ENCODE results near the gene SMKR1.

SMKR1 gene

DNA sequence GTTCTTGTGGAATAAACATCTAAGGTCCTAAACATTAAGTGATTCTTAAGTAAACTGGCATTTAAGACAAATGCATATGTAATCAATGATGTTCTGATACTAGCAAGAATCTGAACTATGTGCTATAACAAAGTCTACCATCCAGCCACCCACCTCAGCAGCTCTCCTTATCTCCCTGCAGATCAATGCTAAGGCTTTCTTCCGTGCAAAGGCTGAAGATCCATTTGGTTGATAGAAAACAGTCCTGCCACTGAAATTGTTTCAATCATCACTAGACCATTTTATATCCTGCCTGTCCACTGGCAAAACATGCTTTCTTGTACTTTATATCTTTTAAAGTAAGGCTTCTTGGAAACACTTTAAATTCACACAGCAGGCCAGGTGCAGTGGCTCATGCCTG is 6.3 kb upstream of the SMKR1 start:
- ATAC-seq (ENCODE audit: insufficient read depth, low read depth) (no peak), DNase-seq (no peak)
- Histone ChIP-seq H3K27ac (ENCODE audit: low read length) (no peak overlapping the region), H3K9ac (ENCODE audit: low read depth, low read length) (no peak overlapping the region), H3K9me3 (ENCODE audit: insufficient read depth, low read length, severe bottlenecking) (no peaks in the 10 kb centered on the region), H3K36me3 (ENCODE audit: insufficient read depth, low read length) (no peaks in the 10 kb centered on the region), H3K4me3 (ENCODE audit: low read depth in 1 of 2, low read length in 2 of 2) (no peak overlapping the region), H4K20me1 (ENCODE audit: insufficient read depth, low read length) (no peaks in the 10 kb centered on the region), H3K79me2 (ENCODE audit: insufficient read depth, low read length) (no peaks in the 10 kb centered on the region), H2AFZ (ENCODE audit: low read depth, low read length) (no peak overlapping the region), H3K27me3 (ENCODE audit: insufficient read depth, low read length, poor library complexity) (no peaks in the 10 kb centered on the region), H3K4me2 (ENCODE audit: insufficient read depth, low read length) (no peak overlapping the region), H3K4me1 (ENCODE audit: insufficient read depth, low read length) (no peaks in the 10 kb centered on the region)
- TF ChIP-seq, protein P1, sequence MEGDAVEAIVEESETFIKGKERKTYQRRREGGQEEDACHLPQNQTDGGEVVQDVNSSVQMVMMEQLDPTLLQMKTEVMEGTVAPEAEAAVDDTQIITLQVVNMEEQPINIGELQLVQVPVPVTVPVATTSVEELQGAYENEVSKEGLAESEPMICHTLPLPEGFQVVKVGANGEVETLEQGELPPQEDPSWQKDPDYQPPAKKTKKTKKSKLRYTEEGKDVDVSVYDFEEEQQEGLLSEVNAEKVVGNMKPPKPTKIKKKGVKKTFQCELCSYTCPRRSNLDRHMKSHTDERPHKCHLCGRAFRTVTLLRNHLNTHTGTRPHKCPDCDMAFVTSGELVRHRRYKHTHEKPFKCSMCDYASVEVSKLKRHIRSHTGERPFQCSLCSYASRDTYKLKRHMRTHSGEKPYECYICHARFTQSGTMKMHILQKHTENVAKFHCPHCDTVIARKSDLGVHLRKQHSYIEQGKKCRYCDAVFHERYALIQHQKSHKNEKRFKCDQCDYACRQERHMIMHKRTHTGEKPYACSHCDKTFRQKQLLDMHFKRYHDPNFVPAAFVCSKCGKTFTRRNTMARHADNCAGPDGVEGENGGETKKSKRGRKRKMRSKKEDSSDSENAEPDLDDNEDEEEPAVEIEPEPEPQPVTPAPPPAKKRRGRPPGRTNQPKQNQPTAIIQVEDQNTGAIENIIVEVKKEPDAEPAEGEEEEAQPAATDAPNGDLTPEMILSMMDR (IDR thresholded peaks at IDR 0.05; ENCODE audit: borderline replicate concordance, extremely low read depth, low read length, poor library complexity, severe bottlenecking): no peak
- no peak for TF ChIP-seq EZH2 (IDR thresholded peaks at IDR 0.05; ENCODE audit: borderline replicate concordance, low read depth, low read length, severe bottlenecking)

DNA sequence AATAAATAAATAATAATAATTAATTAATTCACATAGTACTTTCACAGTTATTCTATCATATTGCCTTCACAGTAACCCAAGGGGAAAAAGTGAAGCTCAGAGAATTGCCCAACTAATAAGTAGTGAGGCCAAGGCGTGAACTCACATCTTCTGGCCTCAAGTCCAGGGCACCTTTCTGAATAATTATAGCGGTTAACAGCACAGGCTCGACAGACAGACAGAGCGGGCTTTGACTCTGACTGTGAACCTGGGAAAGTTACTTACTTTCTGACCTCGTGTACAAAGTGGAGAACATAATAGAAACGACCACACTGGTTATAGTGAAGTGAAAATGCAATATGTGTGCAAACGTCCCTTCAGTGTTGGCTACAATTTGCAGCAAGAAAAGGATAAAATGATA is 5.7 kb upstream of the SMKR1 start:
- Histone ChIP-seq H3K27me3 (ENCODE audit: insufficient read depth, low read length, poor library complexity) (no peaks in the 10 kb centered on the region), H4K20me1 (ENCODE audit: insufficient read depth, low read length) (no peaks in the 10 kb centered on the region), H3K4me2 (ENCODE audit: insufficient read depth, low read length) (no peak overlapping the region), H3K4me1 (ENCODE audit: insufficient read depth, low read length) (peaks cover 6% of the 10 kb centered on the region), H3K79me2 (ENCODE audit: insufficient read depth, low read length) (no peaks in the 10 kb centered on the region), H3K4me3 (ENCODE audit: low read depth in 1 of 2, low read length in 2 of 2) (no peak overlapping the region), H2AFZ (ENCODE audit: low read depth, low read length) (no peak overlapping the region), H3K36me3 (ENCODE audit: insufficient read depth, low read length) (no peaks in the 10 kb centered on the region), H3K9ac (ENCODE audit: low read depth, low read length) (no peak overlapping the region), H3K9me3 (ENCODE audit: insufficient read depth, low read length, severe bottlenecking) (no peaks in the 10 kb centered on the region), H3K27ac (ENCODE audit: low read length) (no peak overlapping the region)
- ATAC-seq (ENCODE audit: insufficient read depth, low read depth): no peak
- DNase-seq: no peak
- no peak for TF ChIP-seq EZH2 (IDR thresholded peaks at IDR 0.05; ENCODE audit: borderline replicate concordance, low read depth, low read length, severe bottlenecking)
- TF ChIP-seq, protein P1 (IDR thresholded peaks at IDR 0.05; ENCODE audit: borderline replicate concordance, extremely low read depth, low read length, poor library complexity, severe bottlenecking): no peak

DNA sequence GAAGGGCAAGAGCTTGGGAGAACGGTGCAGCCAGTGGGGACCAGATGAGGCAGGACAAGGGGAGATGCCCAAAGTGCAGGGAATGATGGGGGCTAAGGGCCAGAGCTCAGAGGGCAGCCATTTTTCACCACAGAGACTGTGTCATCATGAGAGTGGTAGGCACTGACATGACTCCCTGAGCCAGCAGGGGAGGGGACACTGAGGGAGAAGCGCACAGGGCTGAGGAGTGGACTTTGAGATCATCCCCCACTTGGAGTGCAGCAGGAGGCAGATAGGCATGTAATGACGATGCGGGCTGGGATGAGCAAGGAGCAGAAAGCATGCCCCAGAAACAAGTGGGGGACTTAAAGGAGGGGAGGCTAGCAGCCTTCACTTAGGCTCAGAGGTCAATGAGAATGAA is 5.2 kb upstream of the SMKR1 start:
- no peak overlapping the region for H2AFZ ChIP-seq (ENCODE audit: low read depth, low read length)
- no peaks in the 10 kb centered on the region for H3K9me3 ChIP-seq (ENCODE audit: insufficient read depth, low read length, severe bottlenecking)
- no peak for TF ChIP-seq EZH2 (IDR thresholded peaks at IDR 0.05; ENCODE audit: borderline replicate concordance, low read depth, low read length, severe bottlenecking)
- TF ChIP-seq, protein P1 (IDR thresholded peaks at IDR 0.05; ENCODE audit: borderline replicate concordance, extremely low read depth, low read length, poor library complexity, severe bottlenecking): no peak
- no peak overlapping the region for H3K9ac ChIP-seq (ENCODE audit: low read depth, low read length)
- no peak overlapping the region for H3K4me3 ChIP-seq (ENCODE audit: low read depth in 1 of 2, low read length in 2 of 2)
- no peak overlapping the region for H3K27ac ChIP-seq (ENCODE audit: low read length)
- no peaks in the 10 kb centered on the region for H4K20me1 ChIP-seq (ENCODE audit: insufficient read depth, low read length)
- H3K79me2 ChIP-seq (ENCODE audit: insufficient read depth, low read length): no peaks in the 10 kb centered on the region
- DNase-seq: no peak
- ATAC-seq (ENCODE audit: insufficient read depth, low read depth): no peak
- peaks cover 10% of the 10 kb centered on the region for H3K4me1 ChIP-seq (ENCODE audit: insufficient read depth, low read length)
- no peak overlapping the region for H3K4me2 ChIP-seq (ENCODE audit: insufficient read depth, low read length)
- no peaks in the 10 kb centered on the region for H3K36me3 ChIP-seq (ENCODE audit: insufficient read depth, low read length)
- H3K27me3 ChIP-seq (ENCODE audit: insufficient read depth, low read length, poor library complexity): no peaks in the 10 kb centered on the region

DNA sequence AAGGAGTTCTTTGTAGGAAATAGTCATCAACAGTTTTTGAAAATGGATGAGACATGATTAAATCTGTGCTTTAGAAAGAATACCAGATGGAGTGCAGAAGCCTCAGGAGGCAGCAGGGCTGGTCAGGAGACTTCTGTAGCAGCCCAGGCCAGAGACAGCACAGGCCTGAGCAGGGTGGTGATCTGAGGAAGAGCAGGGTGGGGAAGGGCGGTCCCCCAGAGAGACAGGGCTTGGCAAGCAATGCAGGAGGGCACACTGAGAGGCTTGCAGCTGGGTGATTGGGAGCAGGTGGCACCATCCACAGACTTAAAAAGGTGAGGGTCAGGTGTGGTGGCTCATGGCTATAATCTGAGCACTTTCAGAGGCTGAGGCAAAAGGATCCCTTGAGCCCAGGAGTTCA is 4.3 kb upstream of the SMKR1 start:
- Histone ChIP-seq H3K36me3 (ENCODE audit: insufficient read depth, low read length) (no peaks in the 10 kb centered on the region), H3K4me1 (ENCODE audit: insufficient read depth, low read length) (peaks cover 18% of the 10 kb centered on the region), H3K79me2 (ENCODE audit: insufficient read depth, low read length) (no peaks in the 10 kb centered on the region), H3K4me2 (ENCODE audit: insufficient read depth, low read length) (no peak overlapping the region), H4K20me1 (ENCODE audit: insufficient read depth, low read length) (no peaks in the 10 kb centered on the region), H3K9ac (ENCODE audit: low read depth, low read length) (no peak overlapping the region), H3K27me3 (ENCODE audit: insufficient read depth, low read length, poor library complexity) (no peaks in the 10 kb centered on the region), H3K4me3 (ENCODE audit: low read depth in 1 of 2, low read length in 2 of 2) (no peak overlapping the region), H3K9me3 (ENCODE audit: insufficient read depth, low read length, severe bottlenecking) (no peaks in the 10 kb centered on the region), H3K27ac (ENCODE audit: low read length) (no peak overlapping the region), H2AFZ (ENCODE audit: low read depth, low read length) (no peak overlapping the region)
- DNase-seq (no peak), ATAC-seq (ENCODE audit: insufficient read depth, low read depth) (no peak)
- TF ChIP-seq EZH2 (IDR thresholded peaks at IDR 0.05; ENCODE audit: borderline replicate concordance, low read depth, low read length, severe bottlenecking): no peak
- TF ChIP-seq, protein P1 (IDR thresholded peaks at IDR 0.05; ENCODE audit: borderline replicate concordance, extremely low read depth, low read length, poor library complexity, severe bottlenecking): no peak

Measured in DND-41 (cell line).